Subcutaneous abdominal adipose tissue (tissue), 5 donors: ENCODE data around the gene MYO1E.

Source experiments
- H3K27ac ChIP-seq: one replicate; pipeline ENCODE4 v1.7.0; 2013; ENCODE audit warnings: low read depth, mild to moderate bottlenecking, inconsistent platforms, low read length, moderate library complexity
- H3K27me3 ChIP-seq, 5 donors: one replicate each; pipeline ENCODE4 v1.7.0; 2013; ENCODE audit warnings: low read length in 5 of 5, inconsistent platforms in 1 of 5; ENCODE audit not compliant: control insufficient read depth in 5 of 5, insufficient read depth in 4 of 5
- H3K36me3 ChIP-seq, 5 donors: one replicate each; pipeline ENCODE4 v1.7.0; 2013; ENCODE audit warnings: low read length in 5 of 5; ENCODE audit not compliant: control insufficient read depth in 5 of 5, insufficient read depth in 5 of 5
- H3K4me1 ChIP-seq, 5 donors: one replicate each; pipeline ENCODE4 v1.7.0; 2013; ENCODE audit warnings: low read length in 5 of 5, mild to moderate bottlenecking in 3 of 5, moderate library complexity in 1 of 5; ENCODE audit not compliant: control insufficient read depth in 5 of 5, insufficient read depth in 5 of 5
- H3K4me3 ChIP-seq, 5 donors: one replicate each; pipeline ENCODE4 v1.7.0; 2013; ENCODE audit warnings: low read length in 5 of 5, low read depth in 1 of 5
- H3K9ac ChIP-seq, 5 donors: one replicate each; pipeline ENCODE4 v1.7.0; 2013; ENCODE audit warnings: low read length in 5 of 5, mild to moderate bottlenecking in 4 of 5, moderate library complexity in 3 of 5
- H3K9me3 ChIP-seq, 5 donors: one replicate each; pipeline ENCODE4 v1.7.0; 2013; ENCODE audit warnings: low read length in 5 of 5; ENCODE audit not compliant: control insufficient read depth in 5 of 5
- donor health status: healthy.
- donor health status: healthy.
- donor health status: healthy.
- donor health status: healthy.
- donor health status: healthy.

Gene MYO1E

DNA sequence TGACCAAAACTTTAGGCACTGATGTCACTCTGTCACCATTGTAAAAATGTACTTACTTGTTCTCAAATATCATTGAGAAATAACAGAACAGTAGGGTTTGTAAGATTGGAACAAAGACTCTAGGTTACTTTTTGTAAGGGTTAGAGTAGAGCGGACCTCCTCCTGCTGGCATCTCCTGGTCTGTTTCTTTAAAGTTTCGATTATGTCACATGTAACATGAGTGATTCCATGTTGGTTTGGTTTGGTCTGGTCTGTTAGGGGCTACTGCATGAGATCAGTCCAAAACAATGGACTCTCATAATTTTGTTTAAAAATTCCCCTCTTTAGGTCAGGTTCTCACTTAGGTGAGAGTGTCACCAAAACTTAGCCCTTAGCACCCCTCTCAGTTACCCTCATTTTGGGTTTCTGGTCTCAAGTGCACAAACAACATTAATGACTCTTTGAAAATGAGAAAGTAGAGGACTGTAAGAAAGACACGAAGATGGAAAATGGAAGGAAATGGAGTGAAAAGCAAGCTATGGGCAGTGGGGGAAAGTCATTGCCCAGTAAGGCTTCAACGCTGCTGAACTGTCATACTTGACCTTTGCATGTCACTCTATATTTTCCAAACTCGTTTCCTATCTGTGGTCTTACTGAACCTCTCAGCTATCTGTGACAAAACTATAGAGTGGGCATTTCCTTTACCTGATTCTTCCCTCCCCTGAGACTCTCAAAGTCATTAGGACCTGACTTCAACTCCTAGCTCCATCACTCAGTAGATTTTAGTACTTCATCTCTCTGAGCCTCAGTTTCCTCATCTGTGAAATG, 113.3 kb downstream of the MYO1E start:
- Histone ChIP-seq H3K9ac (no peak overlapping the region), H3K27ac (no peak overlapping the region), H3K36me3 (peaks cover 0 to 11% (median 3%) of the 10 kb centered on the region in 5 donors)

GRCh38 chr15:59258317-59258716, 114.4 kb downstream of the MYO1E start:
- H3K27me3 ChIP-seq = no peaks in the 10 kb centered on the region
- H3K36me3 ChIP-seq = peaks cover 0 to 14% (median 3%) of the 10 kb centered on the region in 5 donors
- H3K27ac ChIP-seq = no peak overlapping the region
- H3K4me1 ChIP-seq = no peaks in the 10 kb centered on the region
- no peak overlapping the region for H3K9ac ChIP-seq
- H3K4me3 ChIP-seq = no peak overlapping the region
- H3K9me3 ChIP-seq = no peaks in the 10 kb centered on the region

More for the DNA sequence above, 113.3 kb downstream of the MYO1E start:
- Histone ChIP-seq H3K4me1 (no peaks in the 10 kb centered on the region), H3K9me3 (no peaks in the 10 kb centered on the region), H3K4me3 (no peak overlapping the region), H3K27me3 (no peaks in the 10 kb centered on the region)

DNA sequence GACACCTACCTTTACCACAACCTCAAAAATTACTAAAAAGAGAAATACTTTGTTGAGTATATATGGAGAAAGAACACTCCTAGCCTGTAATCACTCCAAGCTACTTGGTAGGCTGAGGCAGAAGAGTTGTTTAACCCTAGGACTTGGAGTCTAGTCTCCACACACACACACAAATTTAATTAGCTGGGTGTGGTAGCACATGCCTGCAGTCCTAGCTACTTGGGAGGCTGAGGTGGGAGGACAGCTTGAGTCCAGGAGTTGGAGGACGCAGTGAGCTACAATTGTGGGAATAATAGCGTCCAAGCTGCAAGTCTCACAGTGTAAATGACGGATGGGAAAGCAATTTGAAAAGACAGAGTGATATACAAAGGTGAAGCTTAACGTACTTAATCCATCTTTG, 115.5 kb downstream of the MYO1E start:
- no peak overlapping the region for H3K27ac ChIP-seq
- peaks cover 0 to 14% (median 3%) of the 10 kb centered on the region in 5 donors for H3K36me3 ChIP-seq
- no peaks in the 10 kb centered on the region for H3K4me1 ChIP-seq
- H3K9ac ChIP-seq = no peak overlapping the region
- no peak overlapping the region for H3K4me3 ChIP-seq
- no peaks in the 10 kb centered on the region for H3K9me3 ChIP-seq
- H3K27me3 ChIP-seq = no peaks in the 10 kb centered on the region

DNA sequence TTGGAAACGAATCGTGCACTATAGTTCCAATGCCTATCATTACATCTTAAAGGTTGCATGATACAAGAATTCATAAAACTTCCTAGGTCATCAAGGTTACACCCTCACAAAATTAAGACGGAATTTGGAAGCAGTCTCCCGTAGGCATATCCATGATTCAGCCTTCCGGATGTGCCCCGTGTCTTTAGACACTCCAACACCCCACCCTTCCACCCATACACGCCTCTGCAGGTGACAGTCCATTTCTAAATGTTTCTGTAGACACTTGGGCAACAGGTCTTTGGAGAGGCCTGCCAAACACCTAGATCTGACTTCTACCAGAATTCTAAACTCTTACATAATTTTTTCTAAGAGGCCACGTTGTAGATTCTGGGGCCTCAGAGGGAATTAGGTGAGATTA, 116.2 kb downstream of the MYO1E start:
- no peaks in the 10 kb centered on the region for H3K27me3 ChIP-seq
- no peak overlapping the region for H3K9ac ChIP-seq
- H3K4me1 ChIP-seq = no peaks in the 10 kb centered on the region
- no peak overlapping the region for H3K27ac ChIP-seq
- H3K36me3 ChIP-seq = peaks cover 0 to 14% (median 3%) of the 10 kb centered on the region in 5 donors
- H3K4me3 ChIP-seq = no peak overlapping the region
- H3K9me3 ChIP-seq = no peaks in the 10 kb centered on the region

- Histone ChIP-seq H3K27me3 (no peaks in the 10 kb centered on the region), H3K27ac (no peak overlapping the region), H3K9me3 (no peaks in the 10 kb centered on the region), H3K9ac (no peak overlapping the region), H3K4me3 (no peak overlapping the region), H3K4me1 (no peaks in the 10 kb centered on the region), H3K36me3 (peaks cover 0 to 14% (median 3%) of the 10 kb centered on the region in 5 donors)
These were observed 116.9 kb downstream of the MYO1E start for GRCh38 chr15:59255680-59256336.

- H3K27me3 ChIP-seq = no peaks in the 10 kb centered on the region
- peaks cover 0 to 11% (median 0%) of the 10 kb centered on the region in 5 donors for H3K4me1 ChIP-seq
- H3K27ac ChIP-seq = no peak overlapping the region
- no peak overlapping the region for H3K9ac ChIP-seq
- H3K4me3 ChIP-seq = no peak overlapping the region
- no peaks in the 10 kb centered on the region for H3K9me3 ChIP-seq
- peaks cover 0 to 8% (median under 1%) of the 10 kb centered on the region in 5 donors for H3K36me3 ChIP-seq
These were observed 120.5 kb downstream of the MYO1E start for GRCh38 chr15:59252137-59252536.

DNA sequence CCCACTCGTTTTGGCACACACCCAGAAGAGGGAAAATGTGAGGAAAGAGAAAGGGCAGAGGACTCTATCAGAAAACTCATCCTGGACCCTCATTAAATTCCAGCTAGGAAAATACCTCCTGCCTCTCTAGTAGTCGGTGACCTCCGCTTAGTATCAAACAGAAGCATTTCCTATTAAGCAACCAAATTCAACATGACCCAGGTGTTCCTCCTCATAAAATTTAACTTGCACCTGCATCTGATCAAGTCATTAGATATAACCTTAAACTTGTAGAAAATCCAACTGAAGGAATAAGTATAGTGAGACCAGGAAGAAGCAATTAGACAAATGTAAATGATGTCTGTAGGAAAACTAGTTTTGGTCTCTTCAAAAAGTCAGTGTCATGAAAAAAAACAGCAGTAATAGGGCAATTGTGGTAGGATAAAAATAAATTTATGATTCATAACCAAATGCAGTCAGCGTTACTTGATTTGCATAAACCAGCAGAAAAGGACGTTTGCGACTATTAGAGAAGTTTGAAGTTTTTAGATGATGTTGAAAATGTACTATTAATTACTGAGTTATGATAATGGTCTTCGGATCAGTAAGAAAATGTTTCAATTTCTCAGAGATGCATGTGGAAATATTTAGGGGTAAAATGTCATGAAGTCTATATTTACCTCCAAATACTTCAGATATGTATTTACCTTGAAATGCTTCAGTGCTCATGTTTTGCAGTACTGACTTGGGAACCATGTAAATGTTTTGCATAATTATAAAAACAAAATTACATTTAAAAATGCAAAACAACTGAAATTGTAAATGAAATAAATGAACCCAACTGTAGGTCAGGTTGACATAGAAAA, 121.4 kb downstream of the MYO1E start:
- no peak overlapping the region for H3K4me3 ChIP-seq
- no peak overlapping the region for H3K9ac ChIP-seq
- peaks cover 0 to 8% (median 0%) of the 10 kb centered on the region in 5 donors for H3K36me3 ChIP-seq
- no peaks in the 10 kb centered on the region for H3K27me3 ChIP-seq
- no peaks in the 10 kb centered on the region for H3K9me3 ChIP-seq
- H3K27ac ChIP-seq = no peak overlapping the region
- H3K4me1 ChIP-seq = peaks cover 0 to 12% (median 0%) of the 10 kb centered on the region in 5 donors

GRCh38 chr15:59250249-59250648, 122.4 kb downstream of the MYO1E start:
- Histone ChIP-seq H3K4me3 (no peak overlapping the region), H3K27ac (no peak overlapping the region), H3K9me3 (no peaks in the 10 kb centered on the region), H3K36me3 (peaks cover 0 to 8% (median 0%) of the 10 kb centered on the region in 5 donors), H3K4me1 (peaks cover 0 to 12% (median 0%) of the 10 kb centered on the region in 5 donors), H3K27me3 (no peaks in the 10 kb centered on the region), H3K9ac (no peak overlapping the region)

DNA sequence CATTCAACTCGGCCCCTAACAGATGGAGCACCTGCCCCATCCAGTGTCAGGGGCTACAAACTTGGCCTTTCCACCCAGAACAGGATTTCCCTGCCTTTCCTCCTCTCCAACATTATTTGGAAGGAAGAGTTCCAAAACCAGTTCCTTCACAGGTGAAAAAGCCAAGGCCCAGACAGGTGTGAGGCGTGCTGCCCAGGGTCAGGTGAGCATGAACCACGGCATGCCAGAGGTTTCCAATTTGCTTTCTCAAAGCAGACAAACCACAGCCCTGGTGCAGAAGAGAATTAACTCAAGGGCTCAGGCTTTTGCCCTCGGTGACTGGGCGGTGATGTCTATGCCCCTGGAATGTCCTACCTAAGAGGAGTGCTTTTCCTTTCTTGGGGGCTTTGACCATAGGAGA, 122.9 kb downstream of the MYO1E start:
- H3K27me3 ChIP-seq = no peaks in the 10 kb centered on the region
- H3K9ac ChIP-seq = no peak overlapping the region
- H3K4me3 ChIP-seq = no peak overlapping the region
- peaks cover 0 to 12% (median 0%) of the 10 kb centered on the region in 5 donors for H3K4me1 ChIP-seq
- peaks cover 0 to 8% (median 0%) of the 10 kb centered on the region in 5 donors for H3K36me3 ChIP-seq
- no peaks in the 10 kb centered on the region for H3K9me3 ChIP-seq
- H3K27ac ChIP-seq = peak overlapping the region; percentile 37
